GM23338 (cell line): ENCODE measurements around the gene NKX3-2. TPM values are rescaled to one million over a fixed set of nuclear protein-coding genes. Genes with fewer than 3 reads are reported as not detected.

Source experiments
- ATAC-seq: fragments of 200-7000 bp; cut with Tn5 transposase; 3 replicates; pipeline ENCODE4 v1.9.1; 2020
- DNase-seq: peaks from one replicate; pipeline ENCODE4 v3.0.0-alpha.2; 2015; ENCODE audit warnings: low spot score
- H2AFZ ChIP-seq: fragments of 200-600 bp; sonication (generic); 2 replicates; pipeline ENCODE4 v1.8.0; 2016; ENCODE audit warnings: antibody characterized with exemption, mild to moderate bottlenecking, moderate library complexity
- H3F3A ChIP-seq: fragments of 200-600 bp; sonication (generic); replicated peaks from 2 replicates; pipeline ENCODE4 v1.8.0; 2017; ENCODE audit warnings: antibody characterized with exemption, mixed run types, low read depth
- H3K27ac ChIP-seq: fragments of 200-600 bp; sonication (generic); 2 replicates; pipeline ENCODE4 v1.6.1; 2016; ENCODE audit warnings: low read depth
- H3K27me3 ChIP-seq: fragments of 200-600 bp; sonication (generic); 2 replicates; pipeline ENCODE4 v1.8.0; 2016; ENCODE audit warnings: mild to moderate bottlenecking, mixed run types, moderate library complexity; ENCODE audit not compliant: insufficient read depth
- H3K36me3 ChIP-seq: fragments of 200-600 bp; sonication (generic); 2 replicates; pipeline ENCODE4 v1.8.0; 2016; ENCODE audit warnings: mild to moderate bottlenecking; ENCODE audit not compliant: insufficient read depth
- H3K4me1 ChIP-seq: fragments of 200-600 bp; sonication (generic); 2 replicates; pipeline ENCODE4 v1.8.0; 2016; ENCODE audit warnings: mild to moderate bottlenecking, moderate library complexity; ENCODE audit not compliant: insufficient read depth
- H3K4me2 ChIP-seq: fragments of 200-600 bp; sonication (generic); 2 replicates; pipeline ENCODE4 v1.7.1; 2017; ENCODE audit warnings: mixed run types
- H3K4me3 ChIP-seq: fragments of 200-600 bp; sonication (generic); 2 replicates; pipeline ENCODE4 v1.6.1; 2016; ENCODE audit warnings: mixed run types
- H3K79me2 ChIP-seq: fragments of 200-600 bp; sonication (generic); replicated peaks from 2 replicates; pipeline ENCODE4 v1.8.0; 2017; ENCODE audit warnings: mild to moderate bottlenecking; ENCODE audit not compliant: insufficient read depth
- H3K9me2 ChIP-seq: fragments of 200-600 bp; sonication (generic); 2 replicates; pipeline ENCODE4 v1.8.0; 2017; ENCODE audit not compliant: insufficient read depth
- H4K20me1 ChIP-seq: fragments of 200-600 bp; sonication (generic); replicated peaks from 2 replicates; pipeline ENCODE4 v1.8.0; 2017; ENCODE audit warnings: mild to moderate bottlenecking; ENCODE audit not compliant: insufficient read depth
- H3K27ac Mint-ChIP-seq: 2 replicates; pipeline ENCODE4 v1.8.0; 2020; ENCODE audit warnings: inconsistent platforms, mild to moderate bottlenecking, moderate library complexity, mixed read lengths
- H3K27me3 Mint-ChIP-seq: 3 replicates; pipeline ENCODE4 v1.8.0; 2022; ENCODE audit warnings: low read depth, mild to moderate bottlenecking, moderate library complexity, mixed read lengths, inconsistent platforms; ENCODE audit not compliant: insufficient read depth, poor library complexity
- H3K36me3 Mint-ChIP-seq: 3 replicates; pipeline ENCODE4 v1.8.0; 2021; ENCODE audit warnings: low read depth, mild to moderate bottlenecking, inconsistent platforms, moderate library complexity, mixed read lengths
- H3K4me1 Mint-ChIP-seq: 3 replicates; pipeline ENCODE4 v1.8.0; 2020; ENCODE audit warnings: mild to moderate bottlenecking, inconsistent platforms, mixed read lengths
- H3K4me3 Mint-ChIP-seq: 3 replicates; pipeline ENCODE4 v1.8.0; 2021; ENCODE audit warnings: moderate library complexity, mild to moderate bottlenecking, inconsistent platforms, mixed read lengths
- H3K9me3 Mint-ChIP-seq: 3 replicates; pipeline ENCODE4 v1.8.0; 2020; ENCODE audit warnings: moderate library complexity, mild to moderate bottlenecking, inconsistent platforms, mixed read lengths
- CREB1 ChIP-seq: fragments of 250-450 bp; sonication (Bioruptor Pico); IDR thresholded peaks from 2 replicates; pipeline ENCODE4 v1.5.0; 2020; ENCODE audit warnings: low read depth, mild to moderate bottlenecking, moderate library complexity
- EZH2phosphoT487 ChIP-seq: fragments of 200-600 bp; sonication (generic); IDR thresholded peaks from one replicate; pipeline ENCODE4 v1.8.1; 2018; ENCODE audit warnings: antibody characterized with exemption; ENCODE audit not compliant: unreplicated experiment
- JUNB ChIP-seq: IDR thresholded peaks from one replicate; pipeline ENCODE4 v1.6.1; 2016; ENCODE audit warnings: antibody characterized with exemption; ENCODE audit not compliant: unreplicated experiment
- NANOG ChIP-seq: IDR thresholded peaks from 2 replicates; pipeline ENCODE4 v1.6.1; 2016; ENCODE audit warnings: antibody characterized with exemption, borderline replicate concordance
- POLR2AphosphoS5 ChIP-seq: IDR thresholded peaks from 2 replicates; pipeline ENCODE4 v1.6.1; 2016; ENCODE audit warnings: antibody characterized with exemption, low read depth
- STAT1 ChIP-seq: IDR thresholded peaks from one replicate; pipeline ENCODE4 v1.6.1; 2016; ENCODE audit warnings: antibody characterized with exemption; ENCODE audit not compliant: unreplicated experiment
- ZNF114 ChIP-seq: fragments of 250-450 bp; sonication (Bioruptor Pico); IDR thresholded peaks from 2 replicates; pipeline ENCODE4 v1.5.0; 2020; ENCODE audit warnings: mild to moderate bottlenecking, moderate library complexity
- ZNF462 ChIP-seq: fragments of 250-450 bp; sonication (Bioruptor Pico); IDR thresholded peaks from 2 replicates; pipeline ENCODE4 v1.5.0; 2020; ENCODE audit warnings: mild to moderate bottlenecking, moderate library complexity
- polyA plus RNA-seq: library from polyadenylated mRNA; unstranded; fragments of >200 nt; fragmentation: Nextera tagmentation; extraction: Ambion mirVana; gene quantifications from 2 replicates; pipeline ENCODE4 v1.2.1, GENCODE V29; 2016
- total RNA-seq: library from RNA; depleted of rRNA; stranded (reverse); fragments of >200 nt; shearing (Covaris generic); gene quantifications from 2 replicates; pipeline ENCODE4 v1.2.3, GENCODE V29; 2014
- TF ChIP-seq, protein P1 (sequence below): IDR thresholded peaks from one replicate; pipeline ENCODE4 v1.6.1; 2018; ENCODE audit warnings: antibody characterized with exemption; ENCODE audit not compliant: unreplicated experiment
- TF ChIP-seq, protein P2 (sequence below): IDR thresholded peaks from 2 replicates; pipeline ENCODE4 v1.6.1; 2016; ENCODE audit warnings: antibody characterized with exemption

The NKX3-2 gene
- total and polyA plus RNA-seq, 2 experiments from 2014 or later = 0.14 TPM; not detected in 1

DNA sequence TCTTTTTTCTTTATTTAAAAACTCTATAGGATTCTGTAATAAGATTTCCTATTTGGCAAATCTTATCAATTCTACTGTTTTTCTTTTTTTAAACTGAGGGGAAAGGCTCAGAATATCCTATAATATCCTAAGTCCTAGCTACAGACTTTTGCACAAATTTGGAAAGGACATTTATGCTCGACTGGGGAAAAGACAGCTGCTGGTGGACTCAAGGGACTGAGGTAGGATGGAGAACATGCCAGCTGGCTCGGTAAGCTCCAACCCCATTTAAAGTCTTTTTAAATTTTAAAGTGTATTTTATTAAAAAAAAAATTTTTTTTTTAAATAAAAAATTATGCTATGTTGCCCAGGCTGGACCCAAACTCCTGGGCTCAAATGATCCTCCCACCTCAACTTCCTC lies 46.5 kb upstream of the NKX3-2 start:
- peaks cover 33% of the 10 kb centered on the region for H3K36me3 Mint-ChIP-seq
- no peaks in the 10 kb centered on the region for H3K9me3 Mint-ChIP-seq
- no peak overlapping the region for H3K4me3 Mint-ChIP-seq

More for the DNA sequence above, 46.5 kb upstream of the NKX3-2 start:
- peaks cover 10% of the 10 kb centered on the region for H3K36me3 ChIP-seq
- H3K4me2 ChIP-seq = no peak overlapping the region
- no peaks in the 10 kb centered on the region for H3K79me2 ChIP-seq
- no peaks in the 10 kb centered on the region for H3K27me3 Mint-ChIP-seq
- H3K4me3 ChIP-seq = no peak overlapping the region
- no peak overlapping the region for H2AFZ ChIP-seq
- ATAC-seq (no peak), DNase-seq (no peak)
- no peak for TF ChIP-seq ZNF462
- TF ChIP-seq, protein P1, sequence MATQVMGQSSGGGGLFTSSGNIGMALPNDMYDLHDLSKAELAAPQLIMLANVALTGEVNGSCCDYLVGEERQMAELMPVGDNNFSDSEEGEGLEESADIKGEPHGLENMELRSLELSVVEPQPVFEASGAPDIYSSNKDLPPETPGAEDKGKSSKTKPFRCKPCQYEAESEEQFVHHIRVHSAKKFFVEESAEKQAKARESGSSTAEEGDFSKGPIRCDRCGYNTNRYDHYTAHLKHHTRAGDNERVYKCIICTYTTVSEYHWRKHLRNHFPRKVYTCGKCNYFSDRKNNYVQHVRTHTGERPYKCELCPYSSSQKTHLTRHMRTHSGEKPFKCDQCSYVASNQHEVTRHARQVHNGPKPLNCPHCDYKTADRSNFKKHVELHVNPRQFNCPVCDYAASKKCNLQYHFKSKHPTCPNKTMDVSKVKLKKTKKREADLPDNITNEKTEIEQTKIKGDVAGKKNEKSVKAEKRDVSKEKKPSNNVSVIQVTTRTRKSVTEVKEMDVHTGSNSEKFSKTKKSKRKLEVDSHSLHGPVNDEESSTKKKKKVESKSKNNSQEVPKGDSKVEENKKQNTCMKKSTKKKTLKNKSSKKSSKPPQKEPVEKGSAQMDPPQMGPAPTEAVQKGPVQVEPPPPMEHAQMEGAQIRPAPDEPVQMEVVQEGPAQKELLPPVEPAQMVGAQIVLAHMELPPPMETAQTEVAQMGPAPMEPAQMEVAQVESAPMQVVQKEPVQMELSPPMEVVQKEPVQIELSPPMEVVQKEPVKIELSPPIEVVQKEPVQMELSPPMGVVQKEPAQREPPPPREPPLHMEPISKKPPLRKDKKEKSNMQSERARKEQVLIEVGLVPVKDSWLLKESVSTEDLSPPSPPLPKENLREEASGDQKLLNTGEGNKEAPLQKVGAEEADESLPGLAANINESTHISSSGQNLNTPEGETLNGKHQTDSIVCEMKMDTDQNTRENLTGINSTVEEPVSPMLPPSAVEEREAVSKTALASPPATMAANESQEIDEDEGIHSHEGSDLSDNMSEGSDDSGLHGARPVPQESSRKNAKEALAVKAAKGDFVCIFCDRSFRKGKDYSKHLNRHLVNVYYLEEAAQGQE = no peak
- TF ChIP-seq, protein P2, sequence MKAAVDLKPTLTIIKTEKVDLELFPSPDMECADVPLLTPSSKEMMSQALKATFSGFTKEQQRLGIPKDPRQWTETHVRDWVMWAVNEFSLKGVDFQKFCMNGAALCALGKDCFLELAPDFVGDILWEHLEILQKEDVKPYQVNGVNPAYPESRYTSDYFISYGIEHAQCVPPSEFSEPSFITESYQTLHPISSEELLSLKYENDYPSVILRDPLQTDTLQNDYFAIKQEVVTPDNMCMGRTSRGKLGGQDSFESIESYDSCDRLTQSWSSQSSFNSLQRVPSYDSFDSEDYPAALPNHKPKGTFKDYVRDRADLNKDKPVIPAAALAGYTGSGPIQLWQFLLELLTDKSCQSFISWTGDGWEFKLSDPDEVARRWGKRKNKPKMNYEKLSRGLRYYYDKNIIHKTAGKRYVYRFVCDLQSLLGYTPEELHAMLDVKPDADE = no peak
- TF ChIP-seq STAT1 = no peak
- no peak for TF ChIP-seq CREB1 (CRISPR knock-in tag)
- TF ChIP-seq JUNB = no peak
- no peak for TF ChIP-seq ZNF114
- no peak for TF ChIP-seq POLR2AphosphoS5
- no peak for TF ChIP-seq NANOG
- TF ChIP-seq EZH2phosphoT487 = no peak
- H3F3A ChIP-seq = no peaks in the 10 kb centered on the region
- H3K27me3 ChIP-seq = no peaks in the 10 kb centered on the region
- no peak overlapping the region for H3K27ac ChIP-seq
- no peaks in the 10 kb centered on the region for H3K9me2 ChIP-seq
- H4K20me1 ChIP-seq = no peaks in the 10 kb centered on the region
- no peaks in the 10 kb centered on the region for H3K4me1 ChIP-seq
- H3K27ac Mint-ChIP-seq = no peak overlapping the region
- no peaks in the 10 kb centered on the region for H3K4me1 Mint-ChIP-seq
